NCI-H1048 (cell line): Measurements from ENCODE around the gene DCUN1D4.
"Not testable (repeated sequence)": the region's sequence is repeated elsewhere in the genome, so short reads cannot be mapped to it uniquely, and the experiment has no call there.

ENCODE experiments used
- DNase-seq: peaks from one replicate; lab custom pipeline; 2025; lab: John Stamatoyannopoulos, UW

DCUN1D4 gene

GRCh38 chr4:51895158-51895557 lies 52.2 kb downstream of the DCUN1D4 start:
- DNase-seq, result no peak

- DNase-seq, result peak; percentile 26
Observed at GRCh38 chr4:51895816-51896408, 53.0 kb downstream of the DCUN1D4 start.

DNA sequence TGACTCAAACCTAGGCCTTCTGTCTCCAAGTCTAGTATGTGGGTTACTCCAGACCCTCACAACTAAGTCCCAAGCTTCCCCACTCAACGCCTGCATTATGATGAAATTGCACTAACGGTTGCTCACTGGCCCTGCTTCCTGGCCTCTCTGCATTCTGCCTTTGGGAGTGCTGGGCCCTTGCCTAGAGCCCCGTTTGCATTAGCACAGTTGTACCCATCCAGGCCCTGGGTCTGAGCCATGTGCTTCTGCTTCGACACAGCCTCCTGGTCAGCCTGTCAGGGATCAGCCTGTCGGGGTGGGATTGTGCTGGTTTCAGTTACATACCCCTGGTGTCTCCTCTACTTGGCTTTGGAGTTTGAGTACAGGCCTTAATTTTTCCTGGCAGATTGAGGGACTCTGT lies 58.4 kb downstream of the DCUN1D4 start:
- no peak for DNase-seq

GRCh38 chr4:51906167-51906958 lies 63.4 kb downstream of the DCUN1D4 start:
- no peak for DNase-seq

GRCh38 chr4:51907006-51907669 lies 64.2 kb downstream of the DCUN1D4 start:
- no peak for DNase-seq

GRCh38 chr4:51909236-51909703 lies 66.3 kb downstream of the DCUN1D4 start:
- no peak for DNase-seq

GRCh38 chr4:51918251-51918650 lies 75.3 kb downstream of the DCUN1D4 start:
- no peak for DNase-seq

DNA sequence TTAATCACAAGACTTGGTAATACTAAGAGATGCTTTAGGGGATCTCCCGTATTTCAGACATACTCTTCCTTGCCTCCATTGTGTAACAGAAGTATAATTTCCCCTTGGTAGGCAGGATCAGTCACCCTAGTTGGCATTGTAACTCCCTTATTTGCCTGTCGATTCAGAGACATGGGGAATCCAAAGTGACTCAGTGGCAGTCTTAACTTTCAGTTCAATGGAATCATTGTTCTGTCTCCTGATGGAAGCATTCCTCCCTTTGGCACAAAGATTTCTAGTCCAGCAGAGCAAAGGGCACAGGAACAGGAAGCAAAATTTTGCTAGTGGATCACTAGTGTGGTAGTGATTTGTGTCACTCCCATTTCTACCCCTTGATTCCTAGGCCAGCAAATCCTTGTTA lies 80.4 kb downstream of the DCUN1D4 start:
- DNase-seq, result no peak

- DNase-seq, result no peak
Observed at GRCh38 chr4:51925307-51925706, 82.4 kb downstream of the DCUN1D4 start.

- DNase-seq, result no peak
Observed at GRCh38 chr4:51930557-51930956, 87.6 kb downstream of the DCUN1D4 start.

DNA sequence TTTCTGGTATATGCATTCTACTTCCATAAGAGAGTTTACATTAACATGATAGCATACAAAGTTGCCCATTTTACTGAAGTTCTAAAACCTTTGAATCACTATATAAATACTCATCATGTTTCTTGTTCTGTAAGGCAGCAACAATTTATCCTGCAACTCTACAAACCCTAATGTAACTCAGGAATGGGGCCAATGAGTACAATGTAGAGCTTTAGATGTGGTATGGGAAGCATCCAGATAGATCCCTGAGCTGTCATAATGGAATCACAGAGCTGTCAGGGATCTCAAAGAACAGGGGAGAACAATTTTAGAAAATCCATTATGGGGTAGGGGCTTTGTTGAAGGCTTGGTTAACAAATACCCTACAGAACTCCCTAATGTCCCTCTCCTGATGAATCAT lies 88.5 kb downstream of the DCUN1D4 start:
- DNase-seq, result no peak

DNA sequence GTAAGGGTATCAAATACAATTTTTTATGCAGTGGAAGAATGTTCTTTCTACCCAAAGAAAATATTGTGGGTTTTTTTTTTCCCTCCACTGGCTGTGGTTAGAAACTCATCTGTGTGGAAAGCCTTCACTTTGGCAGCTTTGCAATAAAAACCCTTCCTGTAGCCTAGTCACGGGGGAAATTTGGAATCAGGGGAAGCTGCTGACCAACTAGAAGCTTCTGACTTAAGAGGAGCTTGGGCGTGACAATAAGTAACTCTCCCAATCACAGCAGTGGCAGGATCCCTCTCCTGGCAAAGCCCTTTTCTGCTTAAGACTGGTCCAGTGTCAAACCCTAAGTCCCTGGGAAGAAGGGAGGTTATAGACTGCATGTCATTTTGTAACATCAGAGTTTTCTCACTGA lies 89.3 kb downstream of the DCUN1D4 start:
- DNase-seq, result no peak

DNA sequence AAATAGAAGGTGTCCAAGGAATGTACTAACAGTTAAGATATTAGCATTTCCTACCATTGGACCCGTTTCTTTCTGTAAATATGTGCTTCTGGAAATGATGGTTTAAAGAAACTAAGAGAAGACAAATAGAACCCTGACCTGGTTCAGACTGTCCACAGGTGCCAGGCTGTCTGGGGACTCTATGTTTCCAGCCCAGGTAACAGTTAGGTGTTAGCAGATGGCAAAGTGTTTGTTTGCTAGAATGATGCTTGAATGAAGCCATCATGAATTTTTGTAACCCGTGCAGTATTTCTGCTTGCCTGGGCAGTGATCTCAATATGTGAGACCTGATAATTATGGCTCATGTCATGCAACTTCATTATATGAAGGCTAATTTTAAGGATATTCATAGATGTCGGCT lies 89.7 kb downstream of the DCUN1D4 start:
- no peak for DNase-seq

DNA sequence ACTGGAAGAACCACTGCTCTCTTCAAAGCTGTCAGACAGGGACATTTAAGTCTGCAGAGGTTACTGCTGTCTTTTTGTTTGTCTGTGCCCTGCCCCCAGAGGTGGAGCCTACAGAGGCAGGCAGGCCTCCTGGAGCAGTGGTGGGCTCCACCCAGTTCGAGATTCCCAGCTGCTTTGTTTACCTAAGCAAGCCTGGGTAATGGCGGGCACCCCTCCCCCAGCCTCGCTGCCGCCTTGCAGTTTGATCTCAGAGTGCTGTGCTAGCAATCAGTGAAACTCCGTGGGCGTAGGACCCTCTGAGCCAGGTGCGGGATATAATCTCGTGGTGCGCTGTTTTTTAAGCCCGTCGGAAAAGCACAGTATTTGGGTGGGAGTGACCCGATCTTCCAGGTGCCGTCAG lies 97.5 kb downstream of the DCUN1D4 start:
- not testable (repeated sequence) for DNase-seq

DNA sequence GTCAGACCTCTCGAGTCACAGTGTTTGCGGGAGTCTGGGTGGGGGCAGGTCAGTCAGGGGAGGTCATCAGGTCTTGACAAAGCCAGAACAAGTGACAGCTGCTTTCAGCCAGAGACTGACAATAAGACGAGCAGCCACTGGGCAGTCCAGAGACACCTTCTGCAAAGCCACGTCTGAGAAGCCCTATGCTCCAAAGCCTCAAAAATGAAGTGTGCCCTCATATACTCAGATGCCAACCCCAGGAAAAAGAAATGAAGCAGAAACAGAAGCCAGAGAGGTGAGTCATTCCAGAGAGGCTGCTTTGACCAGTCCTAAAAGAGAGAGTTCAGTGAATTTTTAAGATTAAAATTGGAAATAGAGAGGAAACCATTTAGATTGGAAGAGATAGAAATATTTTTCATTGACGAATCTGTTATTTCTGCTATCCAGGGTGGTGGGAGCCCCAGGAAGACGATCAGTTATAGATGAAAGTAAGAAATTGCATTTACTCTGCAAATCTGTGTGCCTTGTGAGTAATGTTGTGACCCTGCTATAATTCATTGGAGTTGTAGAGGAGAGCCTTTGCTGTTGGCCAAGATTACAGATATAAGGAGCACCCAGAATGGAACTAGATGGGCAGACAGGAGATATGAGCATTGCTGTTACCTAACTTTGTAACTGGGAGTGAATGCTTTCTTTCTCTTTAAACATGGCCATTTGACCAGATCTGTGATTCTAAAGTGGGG lies 99.3 kb downstream of the DCUN1D4 start:
- no peak for DNase-seq

DNA sequence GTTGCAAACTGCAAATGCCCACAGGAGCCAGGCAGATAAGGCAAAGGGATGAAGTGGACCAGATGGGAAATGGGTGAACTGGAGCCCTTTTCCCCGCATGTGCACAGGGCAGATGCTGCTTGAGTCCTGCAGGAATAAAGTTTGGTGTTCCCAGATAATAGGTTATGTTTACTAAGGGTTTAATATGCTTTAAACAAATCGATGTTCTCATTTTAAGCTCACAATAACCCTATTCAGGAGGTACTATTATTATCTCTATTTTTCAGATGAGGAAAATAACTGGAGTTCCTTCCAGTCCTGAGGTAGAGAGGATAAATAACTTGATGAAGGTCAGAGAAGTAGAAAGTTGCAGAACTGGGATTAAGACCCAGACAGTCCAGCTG lies 99.9 kb downstream of the DCUN1D4 start:
- no peak for DNase-seq

DNA sequence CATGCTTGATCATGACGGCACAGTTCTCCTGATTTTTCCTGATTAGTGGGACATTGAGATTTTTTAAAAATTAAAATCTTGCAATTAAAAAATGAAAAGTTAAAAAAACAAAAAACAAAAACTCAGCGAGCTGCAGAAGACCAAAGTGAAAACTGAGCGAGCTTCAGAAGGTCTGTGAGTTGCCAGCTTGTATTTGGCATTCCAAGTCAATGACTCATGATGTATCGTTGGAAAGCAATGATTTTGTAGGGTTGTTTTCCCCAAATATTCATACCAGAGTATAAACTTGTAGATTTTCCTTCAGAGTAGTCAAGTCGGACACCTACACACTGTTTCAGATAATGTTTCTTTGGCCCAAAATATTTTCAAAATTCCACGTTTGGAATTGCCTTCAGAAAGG lies 100.3 kb downstream of the DCUN1D4 start:
- DNase-seq, result no peak

- no peak for DNase-seq
Observed at GRCh38 chr4:51958199-51958968, 115.4 kb downstream of the DCUN1D4 start.

- peak; percentile 31 for DNase-seq
Observed at GRCh38 chr4:51960486-51960885, 117.5 kb downstream of the DCUN1D4 start.

GRCh38 chr4:51963841-51964517 lies 121.0 kb downstream of the DCUN1D4 start:
- DNase-seq, result no peak

- no peak for DNase-seq
Observed at GRCh38 chr4:51965862-51966261, 122.9 kb downstream of the DCUN1D4 start.
